GM10248 (cell line): ENCODE results near the gene PYGB.

ENCODE experiments used
- CTCF ChIA-PET: fragments of 300-600 bp; sonication (Branson Sonifier 250); formaldehyde crosslinking; extraction: SDS; loops from one replicate; lab custom pipeline; 2021; ENCODE audit warnings: antibody characterized with exemption; lab: Yijun Ruan, JAX
- POLR2A ChIA-PET: fragments of 350-650 bp; sonication (Branson Sonifier 250); formaldehyde crosslinking; extraction: SDS; loops from one replicate; lab custom pipeline; 2020; ENCODE audit warnings: antibody characterized with exemption; lab: Yijun Ruan, JAX
- DNase-seq: peaks from one replicate; pipeline ENCODE4 v3.0.0; 2012; ENCODE audit errors: extremely low spot score
- TF ChIP-seq, protein P1 (sequence below): IDR thresholded peaks from 2 replicates; pipeline ENCODE4 v1.5.1; 2012; ENCODE audit warnings: mild to moderate bottlenecking, low read depth; ENCODE audit errors: extremely low read depth, missing control alignments, control extremely low read depth

The PYGB gene

DNA sequence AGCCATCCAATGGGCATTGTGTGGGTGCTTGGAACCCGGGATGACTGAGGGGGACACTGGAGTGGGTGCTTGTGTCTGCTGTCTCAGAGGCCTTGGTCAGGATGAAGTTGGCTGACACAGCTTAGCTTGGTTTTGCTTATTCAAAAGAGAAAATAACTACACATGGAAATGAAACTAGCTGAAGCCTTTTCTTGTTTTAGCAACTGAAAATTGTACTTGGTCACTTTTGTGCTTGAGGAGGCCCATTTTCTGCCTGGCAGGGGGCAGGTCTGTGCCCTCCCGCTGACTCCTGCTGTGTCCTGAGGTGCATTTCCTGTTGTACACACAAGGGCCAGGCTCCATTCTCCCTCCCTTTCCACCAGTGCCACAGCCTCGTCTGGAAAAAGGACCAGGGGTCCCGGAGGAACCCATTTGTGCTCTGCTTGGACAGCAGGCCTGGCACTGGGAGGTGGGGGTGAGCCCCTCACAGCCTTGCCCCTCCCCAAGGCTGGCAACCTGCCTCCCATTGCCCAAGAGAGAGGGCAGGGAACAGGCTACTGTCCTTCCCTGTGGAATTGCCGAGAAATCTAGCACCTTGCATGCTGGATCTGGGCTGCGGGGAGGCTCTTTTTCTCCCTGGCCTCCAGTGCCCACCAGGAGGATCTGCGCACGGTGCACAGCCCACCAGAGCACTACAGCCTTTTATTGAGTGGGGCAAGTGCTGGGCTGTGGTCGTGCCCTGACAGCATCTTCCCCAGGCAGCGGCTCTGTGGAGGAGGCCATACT, 49.4 kb downstream of the PYGB start:
- ChIA-PET POLR2A (no interaction called here), CTCF (interaction anchor here (4.7 kb wide), 1 partner anchor 102 kb away, joined by 37 read pairs; no protein-coding TSS in a partner anchor)
- peak; percentile 78 for DNase-seq
- TF ChIP-seq, protein P1, sequence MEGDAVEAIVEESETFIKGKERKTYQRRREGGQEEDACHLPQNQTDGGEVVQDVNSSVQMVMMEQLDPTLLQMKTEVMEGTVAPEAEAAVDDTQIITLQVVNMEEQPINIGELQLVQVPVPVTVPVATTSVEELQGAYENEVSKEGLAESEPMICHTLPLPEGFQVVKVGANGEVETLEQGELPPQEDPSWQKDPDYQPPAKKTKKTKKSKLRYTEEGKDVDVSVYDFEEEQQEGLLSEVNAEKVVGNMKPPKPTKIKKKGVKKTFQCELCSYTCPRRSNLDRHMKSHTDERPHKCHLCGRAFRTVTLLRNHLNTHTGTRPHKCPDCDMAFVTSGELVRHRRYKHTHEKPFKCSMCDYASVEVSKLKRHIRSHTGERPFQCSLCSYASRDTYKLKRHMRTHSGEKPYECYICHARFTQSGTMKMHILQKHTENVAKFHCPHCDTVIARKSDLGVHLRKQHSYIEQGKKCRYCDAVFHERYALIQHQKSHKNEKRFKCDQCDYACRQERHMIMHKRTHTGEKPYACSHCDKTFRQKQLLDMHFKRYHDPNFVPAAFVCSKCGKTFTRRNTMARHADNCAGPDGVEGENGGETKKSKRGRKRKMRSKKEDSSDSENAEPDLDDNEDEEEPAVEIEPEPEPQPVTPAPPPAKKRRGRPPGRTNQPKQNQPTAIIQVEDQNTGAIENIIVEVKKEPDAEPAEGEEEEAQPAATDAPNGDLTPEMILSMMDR, result no peak

DNA sequence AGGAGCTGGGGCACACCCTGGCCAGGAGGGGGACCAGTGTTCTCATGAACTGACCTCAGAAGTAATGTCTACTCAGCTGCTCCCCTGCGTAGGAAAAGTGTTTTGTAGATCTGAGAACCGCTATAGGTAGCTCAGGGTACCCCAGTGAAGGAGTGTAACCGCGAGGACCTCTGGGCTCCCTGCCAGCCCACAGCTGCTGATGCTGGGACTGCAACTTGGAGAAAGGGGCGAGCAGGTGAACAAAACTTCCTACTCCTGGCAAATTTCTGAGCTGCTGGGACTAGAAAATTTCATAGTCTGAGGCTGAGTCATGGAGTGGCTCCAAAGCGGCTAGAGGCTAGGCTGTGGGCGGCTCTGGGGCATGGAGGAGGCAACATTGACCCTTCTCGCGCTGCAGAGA, 51.9 kb downstream of the PYGB start:
- POLR2A ChIA-PET, result no interaction called here
- CTCF ChIA-PET, result interaction anchor here (1.6 to 3.4 kb wide), 7 partner anchors 9 to 99 kb away, joined by 3 to 16 read pairs (median 5); no protein-coding TSS in a partner anchor
- TF ChIP-seq, protein P1, result peak; percentile 19
- no peak for DNase-seq

DNA sequence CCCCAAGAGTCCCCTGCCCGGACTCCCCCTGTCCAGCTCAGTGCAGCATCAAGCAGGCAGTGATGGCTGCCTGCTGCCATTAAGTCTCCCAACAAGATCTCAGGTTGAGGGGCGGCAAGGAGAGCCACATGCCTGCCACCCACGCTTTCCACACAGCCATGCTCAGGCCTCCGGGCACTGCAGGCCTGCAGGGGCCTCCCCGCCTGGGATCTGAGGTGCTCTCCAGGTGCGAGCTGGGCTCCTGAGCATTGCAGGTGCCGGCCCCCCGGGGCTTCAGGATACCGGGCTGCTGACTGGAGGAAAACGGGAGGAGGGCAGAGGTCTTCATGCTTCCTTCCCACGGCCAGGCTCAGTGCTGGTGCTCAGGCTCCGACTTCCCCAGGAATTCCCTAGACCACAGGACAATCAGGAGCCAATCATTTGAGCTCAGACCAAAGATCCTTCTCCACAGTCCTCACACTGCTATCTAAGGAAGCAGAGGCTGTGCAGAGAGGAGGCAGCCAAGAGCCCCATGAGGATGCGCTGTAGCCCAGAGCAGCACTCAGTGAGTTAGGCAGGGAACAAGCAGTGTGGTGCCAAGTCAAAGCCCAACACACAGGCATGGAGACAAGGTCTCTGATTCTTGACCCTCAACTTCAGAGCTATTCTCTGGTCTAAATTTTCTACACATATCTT, 52.7 kb downstream of the PYGB start:
- ChIA-PET POLR2A (no interaction called here), CTCF (interaction anchor here (1.6 to 3.4 kb wide), 7 partner anchors 11 to 99 kb away, joined by 3 to 16 read pairs (median 6); no protein-coding TSS in a partner anchor)
- TF ChIP-seq, protein P1, result no peak
- no peak for DNase-seq

DNA sequence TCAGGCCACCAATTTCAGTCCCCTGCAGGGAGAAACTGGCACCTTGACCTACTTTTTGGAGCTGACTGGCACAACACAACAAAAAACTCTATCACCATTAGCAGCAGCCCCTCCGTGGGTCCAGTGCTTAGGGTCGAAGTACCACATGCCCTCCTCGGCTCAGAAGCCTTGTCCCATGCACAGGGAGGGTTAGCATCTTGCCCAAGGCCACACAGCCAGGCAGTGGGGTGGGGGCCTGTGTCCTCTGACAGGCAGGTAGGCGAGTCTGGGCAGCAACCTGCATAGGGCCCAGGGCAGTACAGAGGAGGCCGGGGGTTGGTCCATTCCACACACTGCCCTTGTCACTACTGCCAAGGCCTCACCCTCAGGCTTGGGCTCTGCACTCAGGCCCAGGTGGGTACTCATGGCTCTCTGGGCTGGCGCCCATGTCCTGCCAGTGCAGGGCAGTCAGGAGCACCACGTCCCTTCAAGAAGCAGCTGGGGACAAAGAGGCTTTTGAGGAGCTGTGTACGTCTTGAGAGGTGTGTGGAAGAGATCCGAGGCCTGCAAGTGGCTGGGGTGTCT, 53.6 kb downstream of the PYGB start:
- TF ChIP-seq, protein P1, result no peak
- no peak for DNase-seq
- POLR2A ChIA-PET, result no interaction called here
- CTCF ChIA-PET, result interaction anchor here (1.7 to 3.4 kb wide), 2 partner anchors 13 to 98 kb away, joined by 6 to 9 read pairs; no protein-coding TSS in a partner anchor

DNA sequence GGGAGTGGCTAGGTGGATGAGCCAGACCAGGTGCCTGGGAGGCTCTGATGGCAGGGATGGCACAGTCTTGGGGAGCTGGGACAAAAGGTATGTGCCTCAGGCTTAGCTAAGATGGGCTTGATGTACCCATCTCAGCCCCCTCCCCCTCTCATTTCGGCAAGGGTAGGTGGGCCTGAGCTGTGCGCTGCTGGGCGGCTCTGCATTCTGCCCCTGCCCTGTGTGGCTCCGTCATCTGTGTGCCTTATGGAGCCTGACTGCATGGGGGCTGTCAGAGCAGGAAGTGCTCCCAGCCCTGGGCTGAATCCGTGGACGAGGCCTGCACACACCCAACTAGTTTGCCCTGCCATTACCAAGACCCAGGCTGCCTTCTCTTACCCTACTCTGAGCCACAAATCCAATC, 54.7 kb downstream of the PYGB start:
- ChIA-PET POLR2A (no interaction called here), CTCF (interaction anchor here (3.4 kb wide), 1 partner anchor 12 kb away, joined by 9 read pairs; no protein-coding TSS in a partner anchor)
- TF ChIP-seq, protein P1, result no peak
- DNase-seq, result no peak
